Tibial artery (tissue), 4 donors: ENCODE data around the gene RIPK4.

Experiments
- DNase-seq, 2 donors: peaks; one replicate each; pipeline ENCODE4 v3.0.0-alpha.2; 2019
- H3K27ac ChIP-seq, 2 donors: fragments of 200-600 bp; sonication (generic) in 1 of 2; 1 replicate in 1 of 2; 2 replicates in 1 of 2; pipeline ENCODE4 v1.5.1; 2018 to 2019; ENCODE audit warnings: mild to moderate bottlenecking in 1 of 2
- H3K27me3 ChIP-seq, 2 donors: fragments of 200-600 bp; sonication (generic) in 1 of 2; one replicate each; pipeline versions ENCODE4 v1.5.1 to v1.6.0; 2016 to 2019
- H3K36me3 ChIP-seq, 3 donors: fragments of 200-600 bp; sonication (generic) in 2 of 3; one replicate each; pipeline ENCODE4 v1.5.1; 2016 to 2019; ENCODE audit warnings: mild to moderate bottlenecking in 2 of 3
- H3K4me1 ChIP-seq, 4 donors: fragments of 200-600 bp; sonication (generic) in 2 of 4; 1 replicate in 3 of 4; 2 replicates in 1 of 4; pipeline ENCODE4 v1.5.1; 2016 to 2019
- H3K4me3 ChIP-seq, 2 donors: fragments of 200-600 bp; sonication (generic) in 1 of 2; 1 replicate in 1 of 2; 2 replicates in 1 of 2; pipeline ENCODE4 v1.5.1; 2018 to 2019; ENCODE audit warnings: mild to moderate bottlenecking in 2 of 2
- H3K9me3 ChIP-seq, 3 donors: fragments of 200-600 bp; sonication (generic) in 1 of 3; one replicate each; pipeline ENCODE4 v1.5.1; 2016 to 2019
- intact Hi-C: fragments of 100-400 bp; cut with DNase I; formaldehyde crosslinking; loops from one replicate; pipeline ENCODE4 v1.15.0; 2023; ENCODE audit warnings: low total_unique reads
- TF ChIP-seq, protein P1 (sequence below), 2 experiments: fragments of 200-600 bp in 1 of 2; fragments of 450-650 bp in 1 of 2; IDR thresholded peaks; one replicate each; pipeline ENCODE4 v1.5.1; 2017 to 2019; ENCODE audit warnings: antibody characterized with exemption in 2 of 2, mild to moderate bottlenecking in 1 of 2, moderate library complexity in 1 of 2

RIPK4 gene

DNA sequence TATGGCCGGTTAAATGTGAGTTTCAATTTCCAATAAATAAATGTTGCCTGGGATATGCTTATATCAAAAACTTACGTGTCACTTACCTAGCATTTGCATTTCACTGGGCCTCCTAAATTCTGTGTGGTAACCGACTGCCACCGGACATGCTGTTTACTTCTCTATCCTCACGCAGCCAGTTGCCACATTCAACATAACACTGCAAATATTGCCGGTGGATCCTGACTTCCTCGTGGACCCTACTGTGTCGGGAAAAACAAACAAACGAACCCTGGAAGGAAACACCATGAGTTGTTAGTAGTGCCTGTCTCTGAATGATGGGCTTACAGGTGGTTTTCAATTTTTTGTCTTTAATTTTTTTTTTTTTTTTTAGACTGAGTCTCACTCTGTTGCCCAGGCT lies 54.1 kb downstream of the RIPK4 start:
- Histone ChIP-seq H3K27ac (no peak overlapping the region), H3K4me1 (peaks cover 0 to 9% (median 0%) of the 10 kb centered on the region in 4 donors), H3K27me3 (peaks cover 0 to 2% of the 10 kb centered on the region in 2 donors), H3K4me3 (no peak overlapping the region), H3K36me3 (no peaks in the 10 kb centered on the region), H3K9me3 (no peaks in the 10 kb centered on the region)
- TF ChIP-seq, protein P1, sequence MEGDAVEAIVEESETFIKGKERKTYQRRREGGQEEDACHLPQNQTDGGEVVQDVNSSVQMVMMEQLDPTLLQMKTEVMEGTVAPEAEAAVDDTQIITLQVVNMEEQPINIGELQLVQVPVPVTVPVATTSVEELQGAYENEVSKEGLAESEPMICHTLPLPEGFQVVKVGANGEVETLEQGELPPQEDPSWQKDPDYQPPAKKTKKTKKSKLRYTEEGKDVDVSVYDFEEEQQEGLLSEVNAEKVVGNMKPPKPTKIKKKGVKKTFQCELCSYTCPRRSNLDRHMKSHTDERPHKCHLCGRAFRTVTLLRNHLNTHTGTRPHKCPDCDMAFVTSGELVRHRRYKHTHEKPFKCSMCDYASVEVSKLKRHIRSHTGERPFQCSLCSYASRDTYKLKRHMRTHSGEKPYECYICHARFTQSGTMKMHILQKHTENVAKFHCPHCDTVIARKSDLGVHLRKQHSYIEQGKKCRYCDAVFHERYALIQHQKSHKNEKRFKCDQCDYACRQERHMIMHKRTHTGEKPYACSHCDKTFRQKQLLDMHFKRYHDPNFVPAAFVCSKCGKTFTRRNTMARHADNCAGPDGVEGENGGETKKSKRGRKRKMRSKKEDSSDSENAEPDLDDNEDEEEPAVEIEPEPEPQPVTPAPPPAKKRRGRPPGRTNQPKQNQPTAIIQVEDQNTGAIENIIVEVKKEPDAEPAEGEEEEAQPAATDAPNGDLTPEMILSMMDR (IDR thresholded peaks at IDR 0.05), result no peak
- intact Hi-C loops, result no loop called here
- DNase-seq, result no peak

DNA sequence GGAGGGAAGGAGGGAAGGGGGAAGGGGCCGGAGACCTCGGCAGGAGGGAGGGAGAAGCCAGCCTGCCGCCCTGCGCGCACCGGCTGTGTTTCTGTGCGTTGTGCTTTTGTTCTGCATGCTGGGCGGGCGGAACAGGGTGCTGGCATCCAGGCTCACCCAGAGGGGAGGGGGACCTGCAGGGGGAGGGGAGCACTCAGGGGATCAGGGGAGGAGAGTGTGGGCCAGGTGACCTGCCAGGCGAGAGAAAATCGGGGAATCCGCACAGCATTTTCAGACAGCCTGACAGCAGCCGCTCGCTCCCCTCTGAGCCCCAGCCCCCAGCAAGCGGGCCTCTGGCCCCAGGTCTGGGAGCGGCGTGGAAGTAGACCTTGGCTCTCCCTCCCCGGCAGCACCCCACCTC lies 54.7 kb downstream of the RIPK4 start:
- Histone ChIP-seq H3K36me3 (no peaks in the 10 kb centered on the region), H3K27ac (no peak overlapping the region), H3K9me3 (no peaks in the 10 kb centered on the region), H3K27me3 (peaks cover 0 to 2% of the 10 kb centered on the region in 2 donors), H3K4me3 (no peak overlapping the region), H3K4me1 (peaks cover 0 to 12% (median 0%) of the 10 kb centered on the region in 4 donors)
- intact Hi-C loops, result no loop called here
- TF ChIP-seq, protein P1 (IDR thresholded peaks at IDR 0.05), result no peak
- no peak for DNase-seq

GRCh38 chr21:41711416-41712007 lies 55.3 kb downstream of the RIPK4 start:
- H3K27ac ChIP-seq, result no peak overlapping the region
- H3K4me1 ChIP-seq, result peaks cover 0 to 12% (median 0%) of the 10 kb centered on the region in 4 donors
- H3K36me3 ChIP-seq, result no peaks in the 10 kb centered on the region
- no peaks in the 10 kb centered on the region for H3K9me3 ChIP-seq
- no peak overlapping the region for H3K4me3 ChIP-seq
- peaks cover 0 to 2% of the 10 kb centered on the region in 2 donors for H3K27me3 ChIP-seq
- peak in 1 of 2 donors; percentile 39 for DNase-seq
- intact Hi-C loops, result no loop called here
- TF ChIP-seq, protein P1 (IDR thresholded peaks at IDR 0.05), result no peak

DNA sequence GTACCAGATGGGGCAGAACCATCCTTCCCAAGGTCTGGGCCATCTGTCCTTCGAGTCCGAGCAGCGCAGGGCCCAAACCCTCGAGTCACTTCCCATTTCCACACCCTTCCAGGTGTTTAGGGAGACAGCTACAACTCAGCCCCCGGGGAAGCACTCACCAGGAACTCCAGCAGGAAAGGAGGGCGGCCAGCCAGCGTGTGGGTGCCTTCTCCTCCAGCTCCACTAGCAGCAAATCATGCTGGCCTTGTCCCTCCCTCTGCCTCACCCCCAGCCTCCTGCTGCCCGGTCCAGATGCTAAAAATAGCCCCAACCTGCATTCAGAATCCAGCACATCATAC lies 56.1 kb downstream of the RIPK4 start:
- peaks cover 0 to 2% of the 10 kb centered on the region in 2 donors for H3K27me3 ChIP-seq

GRCh38 chr21:41709965-41710822 lies 56.7 kb downstream of the RIPK4 start:
- Histone ChIP-seq H3K4me1 (peaks cover 0 to 10% (median 0%) of the 10 kb centered on the region in 4 donors), H3K36me3 (no peaks in the 10 kb centered on the region), H3K9me3 (no peaks in the 10 kb centered on the region), H3K27ac (no peak overlapping the region), H3K4me3 (no peak overlapping the region), H3K27me3 (peaks cover 0 to 2% of the 10 kb centered on the region in 2 donors)
- DNase-seq, result no peak
- intact Hi-C loops, result no loop called here
- TF ChIP-seq, protein P1 (IDR thresholded peaks at IDR 0.05), result no peak

More for the DNA sequence above, 56.1 kb downstream of the RIPK4 start:
- Histone ChIP-seq H3K9me3 (no peaks in the 10 kb centered on the region), H3K4me3 (no peak overlapping the region), H3K4me1 (peaks cover 0 to 15% (median 0%) of the 10 kb centered on the region in 4 donors), H3K36me3 (no peaks in the 10 kb centered on the region), H3K27ac (no peak overlapping the region)
- peak in 1 of 2 donors; percentile 53 for DNase-seq
- TF ChIP-seq, protein P1 (IDR thresholded peaks at IDR 0.05), result no peak
- intact Hi-C loops, result no loop called here
